Measurements from ENCODE around the gene SIRT5. TPM values are rescaled to one million over a fixed set of nuclear protein-coding genes. Genes with fewer than 3 reads are reported as not detected.

SIRT5 gene
- polyA plus RNA-seq, 12 donors: 8.1 to 20.2 (median 10.1) TPM; not detected in 1

DNA sequence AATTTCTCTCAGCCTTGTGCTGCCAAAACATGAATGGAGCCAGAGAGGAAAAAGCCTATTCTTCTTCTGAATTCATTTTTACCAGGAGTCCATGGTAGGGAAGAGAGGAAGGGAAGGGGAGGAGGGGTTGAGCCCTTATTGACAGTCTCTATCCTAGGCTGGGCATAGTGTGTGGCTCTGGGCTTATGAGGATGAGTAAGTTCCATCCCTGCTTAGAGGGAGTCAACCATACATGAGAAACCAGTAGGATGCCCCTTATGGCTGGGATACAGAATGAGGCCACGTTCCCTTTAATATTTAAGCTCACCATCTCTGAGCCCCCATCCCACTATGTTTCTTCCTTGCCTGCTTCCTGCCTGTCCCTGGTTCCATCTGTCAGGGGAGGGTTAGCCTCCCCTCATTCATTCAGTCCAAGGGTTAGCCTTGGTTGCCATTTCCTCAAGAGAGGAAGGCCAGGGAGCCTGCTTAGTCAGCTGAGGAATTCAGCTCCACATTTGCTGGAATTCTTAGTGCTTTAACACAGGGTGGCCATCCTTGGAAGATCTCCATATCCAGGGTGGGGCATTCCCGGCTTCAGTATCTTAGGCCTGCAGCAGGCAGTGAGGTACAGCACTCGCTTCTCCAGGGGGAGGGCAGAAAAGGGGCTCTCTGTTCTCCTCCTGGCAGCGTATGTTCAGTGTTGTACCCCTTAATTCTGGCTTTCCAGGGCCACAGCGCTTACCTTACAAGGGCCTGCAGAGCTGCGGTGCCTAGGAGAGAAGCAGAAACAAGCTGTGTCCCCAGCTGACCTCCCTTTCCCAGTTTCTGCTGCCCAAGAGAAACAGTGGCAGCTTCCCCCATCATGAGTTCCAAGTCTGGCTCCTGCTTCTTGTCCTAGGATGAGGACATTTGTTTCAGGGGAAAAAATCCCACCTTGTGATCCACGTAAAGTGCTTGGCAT, 12.5 kb downstream of the SIRT5 start:
- DNase-seq: no peak

- DNase-seq: no peak
Measured at GRCh38 chr6:13589801-13590200, 15.4 kb downstream of the SIRT5 start.

GRCh38 chr6:13590574-13591153, 16.3 kb downstream of the SIRT5 start:
- DNase-seq: no peak

- DNase-seq: no peak
Measured at GRCh38 chr6:13591205-13591921, 17.0 kb downstream of the SIRT5 start.

GRCh38 chr6:13593103-13593502, 18.7 kb downstream of the SIRT5 start:
- no peak for DNase-seq

DNA sequence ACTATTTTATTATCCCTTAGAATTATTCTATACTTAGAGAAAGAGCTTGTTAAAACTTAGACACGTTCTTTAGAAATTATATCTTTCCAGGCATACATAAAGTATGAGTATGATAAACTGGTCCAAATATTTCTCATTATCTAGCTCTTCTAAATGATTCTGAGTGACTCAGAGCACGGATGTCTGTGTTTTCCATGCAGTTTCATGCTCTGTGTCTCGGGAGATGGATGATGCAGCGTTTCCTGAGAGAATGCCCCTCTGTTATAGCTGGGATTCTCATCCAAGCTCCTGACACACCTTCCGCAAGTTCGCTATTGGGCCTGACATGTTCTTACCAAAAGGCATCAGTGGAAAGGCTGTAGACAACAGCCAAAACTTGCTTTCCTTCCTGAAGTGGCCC, 19.3 kb downstream of the SIRT5 start:
- no peak for DNase-seq

DNA sequence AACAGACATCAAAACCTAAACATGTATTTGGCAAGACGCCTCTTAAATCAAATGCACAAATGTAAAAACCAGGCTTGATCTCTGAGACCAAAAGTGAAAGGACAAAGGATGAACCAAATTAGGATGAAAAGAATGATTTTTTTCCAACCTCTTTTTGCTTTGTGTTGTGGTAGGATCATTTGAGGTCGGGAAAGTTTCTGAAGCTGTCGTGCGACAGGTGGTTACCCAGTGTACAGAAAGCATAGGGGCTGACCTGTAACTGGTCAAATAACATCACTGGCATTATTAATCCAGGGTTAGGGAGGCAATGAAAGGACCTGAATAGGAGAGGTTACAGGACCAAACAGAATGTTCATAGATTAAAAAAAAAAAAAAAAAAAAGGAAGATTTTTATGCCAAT, 22.7 kb downstream of the SIRT5 start:
- no peak for DNase-seq

DNA sequence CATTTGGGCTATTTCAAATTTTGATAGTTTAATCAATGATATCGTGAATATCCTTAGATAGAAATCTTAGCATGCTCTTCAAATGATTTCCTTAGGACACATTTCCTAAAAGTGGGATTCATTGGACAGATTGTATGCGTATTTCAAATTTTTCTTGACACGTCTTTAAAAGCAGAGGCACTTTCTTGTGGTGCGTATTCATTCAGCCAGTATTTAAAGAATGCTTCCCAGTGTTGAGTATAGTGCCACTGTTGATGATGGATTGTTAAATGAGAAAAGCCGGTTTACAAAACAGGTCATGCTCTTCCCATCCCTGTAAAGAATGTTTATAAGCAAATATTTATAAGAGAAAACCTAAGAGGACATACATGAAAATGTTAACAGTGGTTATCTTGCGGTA, 25.6 kb downstream of the SIRT5 start:
- DNase-seq: no peak

- no peak for DNase-seq
Measured at GRCh38 chr6:13604135-13604534, 29.7 kb downstream of the SIRT5 start.

DNA sequence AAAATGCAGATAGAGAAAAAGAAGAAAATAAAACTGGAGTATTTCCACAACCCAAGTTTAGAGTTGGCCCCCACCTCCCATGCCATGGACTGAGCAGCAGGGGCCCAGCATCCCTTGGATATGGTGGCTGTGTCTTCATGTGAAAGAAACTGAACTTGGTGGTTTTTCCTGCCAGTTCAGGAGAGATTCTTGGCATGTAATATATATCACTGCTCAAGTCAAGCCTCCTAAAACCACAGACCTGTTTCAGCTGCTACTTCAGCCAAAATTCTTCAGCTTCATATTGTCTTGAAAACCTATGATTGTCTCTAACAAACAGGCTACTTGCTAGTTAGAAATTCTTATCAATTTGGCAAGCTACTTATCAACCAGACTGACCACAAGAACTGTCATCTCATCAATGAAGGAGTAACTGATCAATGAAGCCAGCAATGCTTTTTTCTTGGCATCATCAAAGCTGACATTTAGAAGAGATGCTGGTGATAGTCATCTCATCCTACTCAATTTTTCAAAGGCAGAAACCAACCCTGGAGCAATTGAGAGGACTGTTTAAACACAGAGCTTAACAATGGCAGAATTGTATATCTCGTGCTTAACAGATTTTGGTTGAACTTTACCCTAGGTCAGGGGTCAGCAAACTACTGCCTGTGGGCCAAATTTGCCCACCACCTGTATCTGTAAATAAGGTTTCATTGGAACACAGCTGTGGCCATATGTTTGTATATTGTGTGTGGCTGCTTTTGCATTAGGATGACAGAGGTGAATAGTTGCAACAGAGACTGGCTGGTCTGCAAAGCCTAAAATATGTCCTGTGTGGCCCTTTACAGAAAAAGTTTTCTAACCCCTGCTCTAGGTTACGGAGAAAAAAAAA, 30.4 kb downstream of the SIRT5 start:
- no peak for DNase-seq

DNA sequence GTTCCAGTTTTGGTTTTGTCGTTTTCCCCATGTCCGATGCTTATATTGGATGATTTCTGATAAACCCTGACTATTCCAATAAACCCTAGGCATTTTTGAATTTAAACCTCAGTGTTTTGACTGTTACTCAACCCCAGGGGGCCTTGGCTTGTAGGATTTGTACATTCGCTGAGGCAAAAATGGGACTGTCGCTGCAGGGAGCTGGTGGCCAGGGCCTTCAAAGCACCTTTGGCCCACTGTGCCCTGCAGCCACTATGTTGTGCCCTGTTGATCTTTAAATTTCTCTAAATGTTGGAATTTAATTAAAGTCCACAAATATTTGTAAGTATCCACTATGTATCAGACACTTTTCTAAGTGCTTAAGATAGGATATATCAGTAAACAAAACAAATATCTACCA, 31.2 kb downstream of the SIRT5 start:
- no peak for DNase-seq

GRCh38 chr6:13611715-13612114, 37.3 kb downstream of the SIRT5 start:
- DNase-seq: no peak

DNA sequence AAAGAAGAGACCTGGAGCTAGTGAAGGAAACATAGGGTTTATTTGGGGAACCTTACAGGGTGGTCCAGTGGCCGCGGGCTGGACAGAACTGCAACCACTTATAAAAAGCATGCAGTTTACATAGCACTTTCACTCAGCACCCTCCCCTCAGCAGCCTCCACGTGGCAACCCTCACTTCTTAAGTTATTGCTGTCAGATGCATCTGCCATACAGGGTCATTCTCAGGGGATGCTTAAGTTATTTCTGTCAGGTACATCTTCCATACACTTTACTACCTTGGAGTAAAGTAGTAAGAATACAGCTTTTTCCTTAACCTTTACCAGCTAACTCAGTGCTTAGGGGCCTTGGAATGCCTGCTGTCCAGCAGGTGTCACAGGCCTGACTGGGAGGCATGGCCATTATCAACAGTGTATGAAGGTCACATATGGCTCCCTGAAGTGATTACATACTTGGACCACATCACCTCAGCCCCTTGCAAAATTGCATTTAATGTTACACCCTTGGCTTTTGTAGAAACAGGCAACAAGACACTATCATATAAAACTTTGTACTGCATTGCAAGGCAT, 38.7 kb downstream of the SIRT5 start:
- DNase-seq: no peak

DNA sequence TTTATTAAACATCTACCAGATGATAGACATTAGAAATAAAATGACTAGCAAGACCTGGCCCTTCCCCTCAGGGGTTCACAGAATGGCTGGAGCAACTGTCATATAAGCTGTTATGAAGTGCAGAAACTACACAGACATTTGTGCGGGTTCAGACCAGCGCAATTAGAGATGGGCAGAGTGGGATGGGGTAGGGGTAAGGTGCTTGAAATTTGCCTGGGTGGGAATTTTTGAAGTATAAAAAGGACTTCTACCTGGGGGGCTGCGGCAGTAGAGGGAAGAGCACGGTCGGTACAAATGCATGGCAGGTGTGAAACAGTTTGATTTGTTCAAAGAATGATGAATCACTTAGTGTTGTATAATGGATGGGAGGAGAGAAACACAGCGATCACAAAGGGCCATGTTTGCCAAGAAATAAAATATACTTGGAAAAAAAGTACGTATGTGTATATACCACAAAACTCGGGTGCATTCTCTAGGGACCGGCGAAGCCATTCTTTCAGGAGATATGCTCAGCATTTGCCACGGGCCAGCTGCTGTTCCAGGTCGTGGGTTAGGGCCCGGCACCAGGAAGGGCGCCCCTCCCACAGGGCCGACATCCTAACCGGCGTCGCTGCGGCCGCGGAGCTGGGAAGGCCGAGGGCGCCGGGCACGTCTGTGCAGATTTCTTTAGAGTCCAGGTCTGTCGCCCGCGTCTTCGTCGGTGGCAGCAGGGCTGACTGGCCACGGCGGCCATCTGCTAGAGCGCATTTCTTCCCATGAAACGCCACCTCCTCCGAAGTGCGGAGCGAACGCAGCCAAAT, 39.9 kb downstream of the SIRT5 start:
- DNase-seq: no peak

- DNase-seq: peak; percentile 99
Measured at GRCh38 chr6:13614926-13615791, 40.8 kb downstream of the SIRT5 start, which contains the start of gene NOL7. Gene NOL7 (plus strand): TSS chr6:13615335. CDS start chr6:13615359, 24 bp downstream.

- no peak for DNase-seq
Measured at GRCh38 chr6:13615792-13616120, 41.4 kb downstream of the SIRT5 start.

DNA sequence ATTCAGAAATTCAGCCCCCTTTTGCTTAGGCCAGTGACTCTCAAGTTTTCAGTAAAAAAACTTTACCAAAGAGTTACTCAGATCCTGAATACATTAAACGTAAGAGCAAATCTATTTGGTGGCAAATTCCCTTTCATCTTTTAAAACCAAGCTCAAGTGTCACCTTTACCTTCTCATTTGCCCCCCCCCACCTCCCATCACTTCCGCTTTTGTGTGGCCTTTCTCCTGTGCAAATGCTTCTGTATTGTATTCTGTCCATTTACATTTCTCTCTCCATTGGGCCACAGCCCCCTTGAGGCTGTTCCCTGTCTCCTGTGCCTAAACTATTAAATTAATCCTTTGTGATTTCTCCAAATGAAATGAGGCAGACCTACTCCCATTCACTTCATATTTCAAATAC, 42.7 kb downstream of the SIRT5 start:
- DNase-seq: no peak

GRCh38 chr6:13624871-13625288, 50.5 kb downstream of the SIRT5 start:
- no peak for DNase-seq

GRCh38 chr6:13629459-13630116, 55.2 kb downstream of the SIRT5 start:
- DNase-seq: no peak

All from muscle of arm (tissue), 12 donors.